ENCODE measurements around the gene FICD. TPM values are rescaled to one million over a fixed set of nuclear protein-coding genes. Genes with fewer than 3 reads are reported as not detected.
"Not testable (repeated sequence)": the region's sequence is repeated elsewhere in the genome, so short reads cannot be mapped to it uniquely, and the experiment has no call there.

Gene FICD
- total RNA-seq: 14.1 TPM
- long read RNA-seq, transcript FICD-204 (3 exons, 3,347 nt): major isoform, 143 of 158 reads
- long read RNA-seq, partial matches to known transcripts: 9 of 158 reads
- long read RNA-seq, other reads (novel, unspliced or antisense): 4 of 158 reads

GRCh38 chr12:108514973-108515814 is at the start of gene FICD:
TSS of gene FICD (plus strand) at chr12:108515277. CDS start at chr12:108516973, 1,696 bp downstream.
- DNase-seq (ENCODE audit: low spot score): peak; percentile 100

- no peak for DNase-seq (ENCODE audit: low spot score)
Measured at GRCh38 chr12:108465417-108465816, 49.7 kb upstream of the FICD start.

DNA sequence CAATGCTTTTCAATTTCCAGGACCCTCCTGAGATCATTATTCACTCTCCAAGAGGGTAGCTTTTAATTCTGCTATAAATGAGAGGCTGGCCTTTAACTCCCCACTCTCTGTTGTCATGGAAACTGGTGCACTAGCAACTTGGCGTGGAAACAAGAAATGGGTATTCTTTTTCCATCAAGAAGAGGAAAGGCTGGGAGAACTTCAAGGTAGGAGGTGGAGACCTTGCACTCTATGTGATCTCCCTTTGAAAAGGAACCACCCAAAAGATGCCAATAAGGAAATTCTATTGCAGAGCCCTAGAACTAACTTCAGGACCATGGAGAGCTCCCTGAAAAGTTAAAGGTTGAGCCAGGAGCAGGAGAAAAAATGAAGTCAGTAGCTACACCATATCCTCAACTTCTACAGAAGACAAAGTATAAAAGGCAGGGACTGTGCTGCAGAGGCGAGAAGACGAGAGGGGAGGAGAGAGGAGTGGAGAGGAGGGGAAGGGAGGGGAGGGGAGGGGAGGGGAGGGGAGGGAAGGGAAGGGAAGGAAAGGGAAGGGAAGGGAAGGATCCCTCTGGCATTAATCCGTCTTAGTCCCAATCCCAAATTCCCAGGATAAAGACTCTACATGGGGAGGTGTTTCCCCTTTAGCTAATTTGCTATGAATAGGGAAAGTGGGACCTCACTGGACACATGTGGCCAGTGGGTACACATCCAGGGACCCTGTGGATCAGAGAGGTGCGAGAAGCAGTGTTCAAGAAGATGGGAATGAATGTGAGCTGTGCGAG is 46.7 kb upstream of the FICD start:
- DNase-seq (ENCODE audit: low spot score): no peak

- DNase-seq (ENCODE audit: low spot score): no peak
Measured at GRCh38 chr12:108473400-108474055, 41.5 kb upstream of the FICD start.

DNA sequence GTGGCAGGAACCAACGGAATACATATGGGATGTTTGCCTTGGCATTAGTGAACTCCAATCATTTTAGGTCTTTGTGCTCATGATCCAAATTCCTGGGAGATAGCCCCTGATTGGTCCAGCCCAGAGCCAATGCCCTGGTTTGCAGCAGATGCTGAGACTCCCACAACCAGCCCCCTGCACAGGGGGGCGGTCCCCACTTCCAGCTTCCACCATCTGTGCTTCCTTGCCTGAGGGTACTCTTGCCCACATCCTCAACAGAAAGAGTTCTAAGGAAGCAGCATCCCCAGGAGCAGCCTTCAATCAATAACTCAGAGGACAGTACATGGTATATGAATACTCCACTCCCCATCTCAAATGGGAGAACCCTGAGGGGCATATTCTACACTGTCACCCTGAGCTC is 39.7 kb upstream of the FICD start:
- no peak for DNase-seq (ENCODE audit: low spot score)

DNA sequence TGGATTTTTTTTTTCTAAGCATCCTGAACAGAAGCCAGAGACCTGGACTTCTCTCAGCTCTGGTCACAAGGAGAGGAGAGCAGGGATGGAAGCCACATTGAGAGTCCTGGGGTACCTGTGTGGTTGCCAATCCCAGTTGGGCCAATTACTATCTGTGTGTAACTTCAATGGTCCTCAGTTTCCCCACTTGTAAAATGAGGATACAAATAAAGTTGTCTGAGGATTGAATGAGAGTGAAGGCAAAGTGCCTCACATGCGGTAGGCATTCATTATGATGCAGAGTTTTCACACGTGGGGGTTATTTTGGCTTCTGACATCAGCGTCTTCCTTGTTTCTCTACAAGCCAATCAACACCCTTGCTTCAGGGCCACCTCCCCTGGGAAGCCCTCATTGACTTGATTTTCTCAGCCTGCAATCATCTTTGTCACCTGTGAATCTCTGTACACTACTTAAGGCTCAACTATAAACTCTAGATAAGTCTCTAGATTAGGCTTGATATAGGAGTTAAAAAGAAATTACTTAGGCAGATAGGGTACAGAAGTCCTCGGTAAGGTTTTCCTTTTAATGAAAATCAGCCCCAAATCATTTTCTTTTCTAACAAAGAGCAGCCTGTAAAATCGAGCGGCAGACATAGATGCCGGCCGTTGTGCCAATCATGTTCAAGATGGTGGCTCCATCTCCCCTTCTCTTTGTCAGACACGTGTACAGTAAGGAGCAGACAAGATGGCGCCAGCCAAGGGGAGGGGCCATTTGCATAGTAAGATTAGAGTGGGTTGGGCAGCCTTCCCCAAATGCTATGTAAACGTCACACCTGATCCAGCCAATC is 37.8 kb upstream of the FICD start:
- DNase-seq (ENCODE audit: low spot score): no peak

DNA sequence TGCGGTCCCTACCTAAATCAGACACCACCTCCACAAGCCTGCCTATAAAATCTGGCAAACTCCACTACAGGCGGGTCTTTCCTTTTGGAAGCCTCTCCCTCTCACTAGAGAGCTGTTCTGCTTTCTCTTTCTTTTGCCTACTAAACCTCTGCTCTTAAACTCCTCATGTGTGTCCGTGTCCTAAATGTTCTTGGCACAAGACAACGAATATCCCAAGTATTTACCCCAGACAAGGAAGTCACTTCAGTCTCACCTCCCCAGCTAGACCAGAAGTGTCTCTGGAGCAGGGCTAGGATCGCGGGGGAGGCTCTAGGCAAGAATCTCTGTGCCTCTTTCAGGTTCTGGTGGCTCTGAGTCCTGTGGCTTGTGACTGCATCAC is 37.2 kb upstream of the FICD start:
- no peak for DNase-seq (ENCODE audit: low spot score)

- no peak for DNase-seq (ENCODE audit: low spot score)
Measured at GRCh38 chr12:108478611-108479206, 36.4 kb upstream of the FICD start.

- no peak for DNase-seq (ENCODE audit: low spot score)
Measured at GRCh38 chr12:108479364-108480070, 35.6 kb upstream of the FICD start.

- DNase-seq (ENCODE audit: low spot score): no peak
Measured at GRCh38 chr12:108482717-108483212, 32.3 kb upstream of the FICD start.

DNA sequence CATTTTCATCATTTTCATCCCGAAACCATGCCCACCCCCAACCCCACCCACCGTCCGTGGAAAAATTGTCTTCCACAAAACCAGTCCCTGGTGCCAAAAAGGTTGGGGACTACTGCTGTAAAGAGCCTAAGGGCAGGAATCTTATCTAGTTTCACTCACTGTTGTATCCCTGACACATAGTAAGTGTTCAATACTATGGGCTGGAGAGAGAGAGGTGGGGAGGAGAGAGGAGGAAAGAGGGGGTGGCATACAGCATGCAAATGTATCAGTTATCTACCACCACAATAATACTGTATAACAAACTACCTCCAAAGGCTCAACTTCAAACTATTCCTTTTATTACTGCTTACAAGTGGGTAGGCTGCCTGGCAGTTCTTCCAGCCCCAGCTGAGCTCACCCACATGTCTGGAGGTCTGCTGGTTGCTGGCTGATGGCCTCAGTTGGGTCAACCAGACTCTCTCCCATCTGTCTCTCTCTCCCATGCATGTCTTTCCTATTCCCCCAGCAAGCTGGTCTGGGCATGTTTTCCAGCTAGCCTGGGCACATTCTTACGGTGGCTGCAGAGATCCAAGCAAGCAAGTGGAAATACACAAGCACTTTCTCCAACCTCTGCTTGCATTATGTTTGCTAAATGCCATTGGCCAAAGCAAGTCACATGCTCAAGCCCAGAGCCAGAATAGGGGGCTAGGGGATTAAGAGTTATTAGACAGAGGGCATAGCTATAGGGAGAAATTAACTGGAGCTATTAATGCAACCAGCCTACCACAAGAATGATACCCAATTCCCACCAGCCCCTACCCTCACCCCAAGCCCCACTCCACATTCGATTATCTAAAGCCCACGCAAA is 31.6 kb upstream of the FICD start:
- DNase-seq (ENCODE audit: low spot score): no peak

DNA sequence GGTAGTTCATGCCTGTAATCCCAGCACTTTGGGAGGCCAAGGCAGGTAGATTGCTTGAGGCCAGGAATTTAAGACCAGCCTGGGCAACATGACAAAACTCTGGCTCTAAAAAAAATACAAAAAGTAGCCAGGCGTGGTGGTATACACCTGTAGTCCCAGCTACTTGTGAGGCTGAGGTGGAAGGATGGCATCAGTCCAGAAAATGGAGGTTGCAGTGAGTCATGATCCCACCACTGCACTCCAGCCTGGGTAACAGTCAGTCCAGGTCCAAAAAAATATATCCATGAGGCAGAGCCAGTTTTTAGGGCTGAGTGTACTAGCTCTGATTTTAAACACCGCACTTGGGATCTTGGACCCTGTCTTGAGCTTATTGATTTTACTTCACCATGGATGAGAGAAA is 30.6 kb upstream of the FICD start:
- no peak for DNase-seq (ENCODE audit: low spot score)

GRCh38 chr12:108484845-108485244 is 30.2 kb upstream of the FICD start:
- no peak for DNase-seq (ENCODE audit: low spot score)

DNA sequence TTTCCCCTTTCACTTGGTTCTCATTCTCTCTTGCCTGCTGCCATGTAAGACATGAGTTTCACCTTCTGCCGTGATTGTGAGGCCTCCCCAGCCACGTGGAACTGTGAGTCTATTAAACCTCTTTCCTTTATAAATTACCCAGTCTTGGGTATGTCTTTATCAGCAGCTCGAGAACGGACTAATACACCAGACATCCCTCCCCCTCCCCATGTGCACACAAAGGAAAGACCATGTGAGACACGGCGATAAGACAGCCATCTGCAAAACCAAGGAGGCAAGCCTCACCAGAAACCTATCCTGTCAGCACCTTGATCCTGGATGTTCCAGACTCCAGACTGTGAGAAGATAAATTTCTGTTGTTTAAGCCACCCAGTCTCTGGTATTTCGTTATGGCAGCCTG is 29.7 kb upstream of the FICD start:
- DNase-seq (ENCODE audit: low spot score): not testable (repeated sequence)

DNA sequence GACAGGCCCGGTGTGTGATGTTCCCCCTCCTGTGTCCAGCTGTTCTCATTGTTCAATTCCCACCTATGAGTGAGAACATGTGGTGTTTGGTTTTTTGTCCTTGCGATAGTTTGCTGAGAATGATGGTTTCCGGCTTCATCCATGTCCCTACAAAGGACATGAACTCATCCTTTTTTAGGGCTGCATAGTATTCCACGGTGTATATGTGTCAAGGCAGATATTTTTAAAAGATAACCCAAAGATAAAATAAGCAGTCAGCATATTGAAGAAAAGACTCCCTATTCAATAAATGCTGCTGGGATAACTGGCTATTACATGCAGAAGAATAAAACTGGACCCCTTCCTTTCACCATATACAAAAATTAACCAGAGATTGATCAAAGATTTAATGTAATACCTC is 28.0 kb upstream of the FICD start:
- not testable (repeated sequence) for DNase-seq (ENCODE audit: low spot score)

DNA sequence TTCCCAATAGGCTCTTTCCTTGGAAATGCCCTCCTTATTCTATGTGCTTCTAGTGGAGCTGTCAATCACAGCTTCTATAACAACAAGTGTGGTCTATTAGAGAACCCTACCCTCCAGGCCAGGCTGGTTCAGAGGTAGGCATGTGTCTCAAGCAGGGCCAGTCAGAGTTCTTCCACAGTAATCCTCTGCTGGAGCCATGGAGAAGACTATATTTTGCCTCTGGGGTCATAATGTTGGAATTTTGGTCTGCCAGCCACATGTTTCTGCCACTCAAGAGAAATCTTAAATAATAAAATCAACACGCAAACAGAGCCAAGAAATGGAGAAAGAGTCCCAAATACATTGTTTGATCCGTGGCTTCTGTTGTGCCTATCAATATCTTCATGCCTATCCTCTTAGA is 23.8 kb upstream of the FICD start:
- DNase-seq (ENCODE audit: low spot score): no peak

DNA sequence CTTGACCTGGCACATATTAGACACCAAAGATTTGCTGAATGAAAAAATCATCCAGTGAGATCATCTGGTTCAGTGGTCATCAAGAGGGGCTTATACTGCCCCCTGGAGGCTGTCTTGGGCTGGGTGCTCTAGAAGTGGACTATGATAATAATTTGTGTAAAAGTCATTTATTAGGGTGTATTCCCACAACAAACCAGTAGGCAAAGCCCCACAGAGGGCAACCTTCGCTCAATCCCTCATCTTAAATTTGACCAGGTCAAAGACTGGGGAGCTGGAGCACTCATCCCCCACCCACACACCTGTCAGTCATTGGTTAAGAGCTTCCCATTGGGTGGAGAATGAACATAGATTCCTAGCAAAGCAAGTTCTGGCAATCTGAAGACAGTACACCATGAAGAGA is 20.0 kb upstream of the FICD start:
- DNase-seq (ENCODE audit: low spot score): no peak

GRCh38 chr12:108495823-108496579 is 19.1 kb upstream of the FICD start:
- DNase-seq (ENCODE audit: low spot score): no peak
